Measurements from ENCODE around the gene BHLHA9. TPM values are rescaled to one million over a fixed set of nuclear protein-coding genes. Genes with fewer than 3 reads are reported as not detected.

Gene BHLHA9
- total RNA-seq, 1 donor from 2014 or later = not detected

DNA sequence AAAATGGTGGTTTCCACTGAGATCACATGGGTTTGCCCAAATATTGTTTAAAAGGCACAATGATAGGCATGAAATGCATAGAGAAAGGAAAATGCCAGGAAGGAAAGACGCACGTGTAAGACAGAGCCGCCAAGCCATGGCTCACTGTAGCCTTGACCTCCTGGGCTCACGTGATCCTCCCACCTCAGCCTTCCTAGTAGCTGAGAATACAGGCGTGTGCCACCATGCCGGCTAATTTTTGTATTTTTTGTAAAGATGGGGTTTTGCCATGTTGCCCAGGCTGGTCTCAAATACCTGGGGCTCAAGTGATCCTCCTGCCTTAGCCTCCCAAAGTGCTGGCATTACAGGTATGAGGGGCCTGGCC is 4.0 kb downstream of the BHLHA9 start:
- TF ChIP-seq, protein P1, sequence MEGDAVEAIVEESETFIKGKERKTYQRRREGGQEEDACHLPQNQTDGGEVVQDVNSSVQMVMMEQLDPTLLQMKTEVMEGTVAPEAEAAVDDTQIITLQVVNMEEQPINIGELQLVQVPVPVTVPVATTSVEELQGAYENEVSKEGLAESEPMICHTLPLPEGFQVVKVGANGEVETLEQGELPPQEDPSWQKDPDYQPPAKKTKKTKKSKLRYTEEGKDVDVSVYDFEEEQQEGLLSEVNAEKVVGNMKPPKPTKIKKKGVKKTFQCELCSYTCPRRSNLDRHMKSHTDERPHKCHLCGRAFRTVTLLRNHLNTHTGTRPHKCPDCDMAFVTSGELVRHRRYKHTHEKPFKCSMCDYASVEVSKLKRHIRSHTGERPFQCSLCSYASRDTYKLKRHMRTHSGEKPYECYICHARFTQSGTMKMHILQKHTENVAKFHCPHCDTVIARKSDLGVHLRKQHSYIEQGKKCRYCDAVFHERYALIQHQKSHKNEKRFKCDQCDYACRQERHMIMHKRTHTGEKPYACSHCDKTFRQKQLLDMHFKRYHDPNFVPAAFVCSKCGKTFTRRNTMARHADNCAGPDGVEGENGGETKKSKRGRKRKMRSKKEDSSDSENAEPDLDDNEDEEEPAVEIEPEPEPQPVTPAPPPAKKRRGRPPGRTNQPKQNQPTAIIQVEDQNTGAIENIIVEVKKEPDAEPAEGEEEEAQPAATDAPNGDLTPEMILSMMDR (IDR thresholded peaks at IDR 0.05; ENCODE audit: borderline replicate concordance) = no peak
- H3K27ac ChIP-seq (replicated peaks) = no peak overlapping the region
- no peak for DNase-seq
- intact Hi-C loops (cut with micrococcal nuclease) = no loop called here
- no peaks in the 10 kb centered on the region for H3K9me3 ChIP-seq (replicated peaks)
- no peaks in the 10 kb centered on the region for H3K36me3 ChIP-seq
- H3K4me1 ChIP-seq = peaks cover 11% of the 10 kb centered on the region
- no peak overlapping the region for H3K4me3 ChIP-seq
- peaks cover 82% of the 10 kb centered on the region for H3K27me3 ChIP-seq (ENCODE audit: low read depth)

DNA sequence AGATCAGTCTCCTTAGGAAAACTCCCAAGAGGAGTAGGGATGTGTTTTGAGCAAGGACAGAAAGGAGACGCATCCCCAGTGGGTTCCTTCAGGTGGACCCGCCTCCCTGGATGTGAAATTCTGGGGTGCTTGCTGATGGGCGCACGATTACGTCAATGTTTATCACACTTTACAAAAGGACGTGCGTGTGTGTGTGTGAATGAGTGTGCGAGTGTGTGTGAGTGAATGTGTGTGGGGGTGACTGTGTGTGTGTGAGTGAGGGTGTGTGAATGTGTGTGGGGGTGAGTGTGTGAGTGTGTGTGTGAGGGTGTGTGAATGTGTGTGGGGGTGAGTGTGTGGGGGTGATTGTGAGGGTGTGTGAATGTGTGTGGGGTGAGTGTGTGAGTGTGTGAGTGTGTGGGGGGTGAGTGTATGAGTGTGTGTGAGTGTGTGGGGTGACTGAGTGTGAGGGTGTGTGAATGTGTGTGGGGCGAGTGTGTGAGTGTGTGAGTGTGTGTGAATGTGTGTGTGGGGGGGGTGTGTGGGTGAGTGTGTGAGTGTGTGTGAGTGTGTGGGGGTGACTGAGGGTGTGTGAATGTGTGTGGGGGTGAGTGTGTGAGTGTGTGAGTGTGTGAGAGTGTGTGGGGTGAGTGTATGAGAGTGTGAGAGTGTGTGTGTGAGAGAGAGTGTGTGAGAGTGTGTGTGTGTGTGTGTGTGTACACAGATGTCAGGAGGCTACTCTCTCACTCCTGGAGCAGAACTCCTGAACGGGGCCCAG is 5.1 kb downstream of the BHLHA9 start:
- H3K9me3 ChIP-seq (replicated peaks) = no peaks in the 10 kb centered on the region
- no peaks in the 10 kb centered on the region for H3K36me3 ChIP-seq
- H3K4me3 ChIP-seq = no peak overlapping the region
- peaks cover 4% of the 10 kb centered on the region for H3K4me1 ChIP-seq
- no peak for DNase-seq
- H3K27me3 ChIP-seq (ENCODE audit: low read depth) = peaks cover 79% of the 10 kb centered on the region
- intact Hi-C loops (cut with micrococcal nuclease) = loop anchor here (5.0 kb wide), 1 partner anchor 57 kb away; no protein-coding TSS in a partner anchor
- TF ChIP-seq, protein P1 (IDR thresholded peaks at IDR 0.05; ENCODE audit: borderline replicate concordance) = no peak
- H3K27ac ChIP-seq (replicated peaks) = no peak overlapping the region

DNA sequence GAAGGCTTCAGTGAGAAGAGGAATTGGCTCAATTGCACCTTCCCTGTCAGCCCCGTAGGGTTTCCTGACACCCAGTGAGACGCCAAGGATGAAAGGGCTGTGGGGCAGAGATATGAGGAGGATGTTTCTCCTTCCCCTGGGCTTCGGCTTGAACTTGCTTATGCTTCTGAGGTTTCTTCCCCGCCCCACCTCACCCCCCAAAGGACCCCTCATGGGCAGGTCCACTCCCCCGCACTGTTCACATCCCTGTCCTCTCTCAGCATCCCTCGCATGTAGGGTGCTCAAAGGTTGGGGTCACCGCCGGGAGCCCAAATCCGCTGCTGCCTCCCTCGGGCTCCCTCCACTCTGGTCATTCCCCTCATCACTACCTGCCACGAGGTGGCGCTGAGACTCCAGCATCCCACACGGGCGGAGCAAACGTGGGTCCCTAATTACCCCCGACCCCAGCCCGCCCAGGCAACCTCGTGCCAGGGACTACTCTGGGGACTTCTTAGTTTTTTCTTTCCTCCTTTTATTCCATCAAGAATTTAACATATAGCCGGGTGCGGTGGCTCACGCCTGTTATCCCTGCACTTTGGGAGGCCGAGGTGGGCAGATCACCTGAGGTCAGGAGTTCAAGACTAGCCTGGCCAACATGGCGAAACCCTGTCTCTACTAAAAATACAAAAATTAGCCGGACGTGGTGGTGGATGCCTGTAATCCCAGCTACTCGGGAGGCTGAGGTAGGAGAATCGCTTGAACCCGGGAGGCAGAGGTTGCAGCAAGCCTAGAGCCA is 5.9 kb downstream of the BHLHA9 start:
- intact Hi-C loops (cut with micrococcal nuclease) = loop anchor here (5.0 kb wide), 1 partner anchor 56 kb away; no protein-coding TSS in a partner anchor
- TF ChIP-seq, protein P1 (IDR thresholded peaks at IDR 0.05; ENCODE audit: borderline replicate concordance) = peak; percentile 86
- no peaks in the 10 kb centered on the region for H3K36me3 ChIP-seq
- no peaks in the 10 kb centered on the region for H3K9me3 ChIP-seq (replicated peaks)
- peaks cover 76% of the 10 kb centered on the region for H3K27me3 ChIP-seq (ENCODE audit: low read depth)
- no peaks in the 10 kb centered on the region for H3K4me1 ChIP-seq
- no peak overlapping the region for H3K27ac ChIP-seq (replicated peaks)
- DNase-seq = peak; percentile 62
- no peak overlapping the region for H3K4me3 ChIP-seq

DNA sequence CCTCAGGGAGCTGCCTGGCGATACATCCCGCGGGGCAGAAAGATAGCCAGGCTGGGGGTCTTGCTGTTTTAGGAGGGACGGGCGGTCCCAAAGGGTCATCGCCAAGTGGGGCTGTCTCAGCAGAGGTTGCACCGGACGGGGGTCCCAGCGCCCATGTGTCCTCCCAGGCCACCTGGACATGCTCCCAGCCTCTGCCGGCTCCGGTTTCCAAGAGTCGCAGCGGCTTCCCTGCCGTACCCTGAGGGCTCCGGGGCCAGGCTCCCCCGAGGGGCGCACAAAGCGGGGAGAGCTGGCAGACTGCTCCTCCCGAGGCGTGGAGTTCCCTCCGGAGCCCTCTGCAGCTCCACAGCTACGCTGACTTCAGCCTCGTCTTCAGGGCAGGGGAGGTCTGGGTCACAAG is 10.4 kb downstream of the BHLHA9 start:
- H3K36me3 ChIP-seq = no peaks in the 10 kb centered on the region
- intact Hi-C loops (cut with micrococcal nuclease) = no loop called here

GRCh38 chr17:1286379-1287106 is 16.3 kb downstream of the BHLHA9 start:
- Histone ChIP-seq H3K9me3 (replicated peaks) (no peaks in the 10 kb centered on the region), H3K27me3 (ENCODE audit: low read depth) (no peaks in the 10 kb centered on the region), H3K36me3 (no peaks in the 10 kb centered on the region), H3K27ac (replicated peaks) (no peak overlapping the region), H3K4me1 (no peaks in the 10 kb centered on the region), H3K4me3 (no peak overlapping the region)
- TF ChIP-seq, protein P1 (IDR thresholded peaks at IDR 0.05; ENCODE audit: borderline replicate concordance) = no peak
- DNase-seq = no peak
- intact Hi-C loops (cut with micrococcal nuclease) = no loop called here

More for the DNA sequence above, 10.4 kb downstream of the BHLHA9 start:
- Histone ChIP-seq H3K27ac (replicated peaks) (no peak overlapping the region), H3K27me3 (ENCODE audit: low read depth) (peaks cover 38% of the 10 kb centered on the region), H3K9me3 (replicated peaks) (no peaks in the 10 kb centered on the region), H3K4me3 (peak overlapping the region; percentile 24), H3K4me1 (no peaks in the 10 kb centered on the region)
- TF ChIP-seq, protein P1 (IDR thresholded peaks at IDR 0.05; ENCODE audit: borderline replicate concordance) = no peak
- no peak for DNase-seq

All from left ventricle myocardium inferior (tissue), 1 donor.